Effector memory CD8-positive, alpha-beta T cell (primary cell): ENCODE measurements around the gene HIRIP3.
A peak's percentile ranks its signal among the peaks of the same experiment; 100 is the strongest.
"Not testable (repeated sequence)": the region's sequence is repeated elsewhere in the genome, so short reads cannot be mapped to it uniquely, and the experiment has no call there.

Experiments
- ATAC-seq: fragments of 150-1000 bp; cut with Tn5 transposase; replicated peaks from 2 replicates; pipeline ENCODE4 v1.10.0; 2021; ENCODE audit warnings: mild to moderate bottlenecking, moderate library complexity
- DNase-seq, 3 experiments: peaks; one replicate each; pipeline ENCODE4 v3.0.0; 2021
- H3K27ac Mint-ChIP-seq, 2 donors: one replicate each; pipeline ENCODE4 v1.8.0; 2022; ENCODE audit warnings: mild to moderate bottlenecking in 2 of 2, mixed read lengths in 2 of 2, moderate library complexity in 2 of 2
- H3K27me3 Mint-ChIP-seq, 2 donors: one replicate each; pipeline ENCODE4 v1.8.0; 2022; ENCODE audit warnings: mixed read lengths in 2 of 2
- H3K36me3 Mint-ChIP-seq: one replicate; pipeline ENCODE4 v1.8.0; 2022; ENCODE audit warnings: mild to moderate bottlenecking, moderate library complexity, mixed read lengths; ENCODE audit not compliant: insufficient read depth
- H3K4me1 Mint-ChIP-seq, 2 donors: one replicate each; pipeline ENCODE4 v1.8.0; 2022; ENCODE audit warnings: low read depth in 2 of 2, mixed read lengths in 2 of 2
- H3K4me3 Mint-ChIP-seq, 2 donors: one replicate each; pipeline ENCODE4 v1.8.0; 2022; ENCODE audit warnings: mild to moderate bottlenecking in 2 of 2, mixed read lengths in 2 of 2, moderate library complexity in 2 of 2
- H3K9me3 Mint-ChIP-seq, 2 donors: one replicate each; pipeline ENCODE4 v1.8.0; 2022; ENCODE audit warnings: mixed read lengths in 2 of 2

Gene HIRIP3

GRCh38 chr16:29961479-29962343 lies 33.7 kb downstream of the HIRIP3 start, which contains the start of gene TMEM219:
Gene TMEM219 (plus strand): TSS chr16:29962079. CDS start chr16:29963144, 1,065 bp downstream.
- H3K36me3 Mint-ChIP-seq: peaks cover 9% of the 10 kb centered on the region
- H3K27me3 Mint-ChIP-seq: no peaks in the 10 kb centered on the region
- H3K4me3 Mint-ChIP-seq: peak within 1 kb of the TSS; percentile 88 to 89
- no peaks in the 10 kb centered on the region for H3K9me3 Mint-ChIP-seq
- DNase-seq (peak; percentile 90 to 96 (median 96)), ATAC-seq (peak; percentile 88)
- peak within 1 kb of the TSS; percentile 91 to 97 for H3K27ac Mint-ChIP-seq
- H3K4me1 Mint-ChIP-seq: peaks cover 13 to 21% of the 10 kb centered on the region in 2 donors

- Mint-ChIP-seq H3K4me3 (peak overlapping the region; percentile 88 to 89), H3K4me1 (peaks cover 13 to 21% of the 10 kb centered on the region in 2 donors), H3K27me3 (no peaks in the 10 kb centered on the region), H3K9me3 (no peaks in the 10 kb centered on the region), H3K36me3 (peaks cover 9% of the 10 kb centered on the region), H3K27ac (peak overlapping the region; percentile 91 to 97)
- no peak for ATAC-seq
- no peak for DNase-seq
These were observed 34.3 kb downstream of the HIRIP3 start for GRCh38 chr16:29961127-29961478.

GRCh38 chr16:29959821-29960220 lies 35.6 kb downstream of the HIRIP3 start:
- not testable (repeated sequence) for H3K4me3 Mint-ChIP-seq, DNase-seq, H3K36me3 Mint-ChIP-seq, ATAC-seq, H3K27me3 Mint-ChIP-seq, H3K9me3 Mint-ChIP-seq
- Mint-ChIP-seq H3K27ac (peak overlapping the region in 1 of 2 donors; percentile 35), H3K4me1 (peaks cover 13 to 19% of the 10 kb centered on the region in 2 donors)

GRCh38 chr16:29959293-29959692 lies 36.1 kb downstream of the HIRIP3 start:
- Mint-ChIP-seq H3K27me3 (no peaks in the 10 kb centered on the region), H3K4me3 (no peak overlapping the region), H3K36me3 (peaks cover 8% of the 10 kb centered on the region), H3K4me1 (peaks cover 13 to 17% of the 10 kb centered on the region in 2 donors), H3K27ac (peak overlapping the region in 1 of 2 donors; percentile 35), H3K9me3 (no peaks in the 10 kb centered on the region)
- ATAC-seq: no peak
- no peak for DNase-seq

- ATAC-seq: no peak
- no peaks in the 10 kb centered on the region for H3K9me3 Mint-ChIP-seq
- no peaks in the 10 kb centered on the region for H3K27me3 Mint-ChIP-seq
- H3K27ac Mint-ChIP-seq: no peak overlapping the region
- no peak for DNase-seq
- H3K4me3 Mint-ChIP-seq: no peak overlapping the region
- peaks cover 13 to 17% of the 10 kb centered on the region in 2 donors for H3K4me1 Mint-ChIP-seq
- peaks cover 5% of the 10 kb centered on the region for H3K36me3 Mint-ChIP-seq
These were observed 36.7 kb downstream of the HIRIP3 start for GRCh38 chr16:29958756-29959155.

GRCh38 chr16:29951625-29952365 lies 43.6 kb downstream of the HIRIP3 start:
- H3K9me3 Mint-ChIP-seq: peaks cover 0 to 3% of the 10 kb centered on the region in 2 donors
- DNase-seq (no peak), ATAC-seq (no peak)
- H3K4me1 Mint-ChIP-seq: no peaks in the 10 kb centered on the region
- peaks cover 12 to 26% of the 10 kb centered on the region in 2 donors for H3K27me3 Mint-ChIP-seq
- H3K27ac Mint-ChIP-seq: no peak overlapping the region
- H3K4me3 Mint-ChIP-seq: no peak overlapping the region
- H3K36me3 Mint-ChIP-seq: no peaks in the 10 kb centered on the region

GRCh38 chr16:29950806-29951461 lies 44.5 kb downstream of the HIRIP3 start:
- Mint-ChIP-seq H3K36me3 (no peaks in the 10 kb centered on the region), H3K27me3 (peaks cover 12 to 26% of the 10 kb centered on the region in 2 donors), H3K9me3 (peaks cover 0 to 3% of the 10 kb centered on the region in 2 donors), H3K4me1 (no peaks in the 10 kb centered on the region), H3K4me3 (no peak overlapping the region), H3K27ac (no peak overlapping the region)
- DNase-seq (no peak), ATAC-seq (no peak)

- Mint-ChIP-seq H3K4me1 (no peaks in the 10 kb centered on the region), H3K27me3 (peaks cover 12 to 26% of the 10 kb centered on the region in 2 donors), H3K36me3 (no peaks in the 10 kb centered on the region), H3K9me3 (peaks cover 0 to 3% of the 10 kb centered on the region in 2 donors), H3K27ac (no peak overlapping the region), H3K4me3 (no peak overlapping the region)
- no peak for ATAC-seq
- DNase-seq: no peak
These were observed 47.5 kb downstream of the HIRIP3 start for GRCh38 chr16:29947897-29948296.

- Mint-ChIP-seq H3K27ac (no peak overlapping the region), H3K27me3 (peaks cover 12 to 19% of the 10 kb centered on the region in 2 donors), H3K4me1 (no peaks in the 10 kb centered on the region), H3K36me3 (no peaks in the 10 kb centered on the region), H3K4me3 (no peak overlapping the region), H3K9me3 (no peaks in the 10 kb centered on the region)
- no peak for DNase-seq
- no peak for ATAC-seq
These were observed 51.3 kb downstream of the HIRIP3 start for GRCh38 chr16:29943846-29944799.
